Right lung (tissue), 5 donors: Measurements from ENCODE around the gene PPP1R13L. TPM values are rescaled to one million over a fixed set of nuclear protein-coding genes. Genes with fewer than 3 reads are reported as not detected.

Experiments
- DNase-seq, 2 donors: peaks; one replicate each; pipeline ENCODE4 v3.0.0-alpha.2; 2013
- polyA plus RNA-seq, 5 donors: library from polyadenylated mRNA; unstranded; fragments of 120-200 nt; gene quantifications; one replicate each; pipeline versions ENCODE4 v1.2.1 to v1.2.3, GENCODE V29; 2013; ENCODE audit warnings: inconsistent platforms in 1 of 5, low replicate concordance in 1 of 5; ENCODE audit not compliant: insufficient read length in 5 of 5, insufficient read depth in 1 of 5

Gene PPP1R13L
- polyA plus RNA-seq, 5 donors: 11.2 to 20.0 (median 13.6) TPM

DNA sequence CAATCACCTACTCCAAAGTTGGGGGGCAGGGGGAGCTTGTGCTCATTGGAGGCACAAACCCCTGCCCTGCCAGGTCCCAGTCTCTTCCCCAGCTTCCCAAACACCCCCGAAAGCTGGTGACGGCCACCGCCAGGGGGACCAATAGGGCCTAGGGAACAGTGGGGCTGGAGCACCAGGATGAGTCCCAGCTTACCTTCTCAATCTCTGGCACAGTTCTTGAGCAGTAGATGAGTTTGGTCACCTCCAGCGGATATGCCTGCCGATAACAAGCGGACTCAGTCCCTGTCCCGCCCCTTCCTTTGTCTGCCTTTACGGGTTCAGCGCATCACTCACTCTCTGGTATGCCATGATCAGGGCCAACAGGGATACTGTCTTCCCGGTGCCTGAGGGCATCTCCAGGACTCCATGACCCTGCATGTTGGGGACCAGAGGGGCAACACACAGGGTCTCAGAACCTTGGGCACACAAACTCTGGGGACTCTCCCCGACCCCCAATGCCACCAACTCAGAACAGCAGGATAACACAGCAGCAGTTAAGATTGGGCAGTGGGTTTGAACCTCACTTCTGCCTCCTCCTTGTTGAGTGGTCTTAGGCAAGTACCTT, 36.0 kb downstream of the PPP1R13L start:
- no peak for DNase-seq

DNA sequence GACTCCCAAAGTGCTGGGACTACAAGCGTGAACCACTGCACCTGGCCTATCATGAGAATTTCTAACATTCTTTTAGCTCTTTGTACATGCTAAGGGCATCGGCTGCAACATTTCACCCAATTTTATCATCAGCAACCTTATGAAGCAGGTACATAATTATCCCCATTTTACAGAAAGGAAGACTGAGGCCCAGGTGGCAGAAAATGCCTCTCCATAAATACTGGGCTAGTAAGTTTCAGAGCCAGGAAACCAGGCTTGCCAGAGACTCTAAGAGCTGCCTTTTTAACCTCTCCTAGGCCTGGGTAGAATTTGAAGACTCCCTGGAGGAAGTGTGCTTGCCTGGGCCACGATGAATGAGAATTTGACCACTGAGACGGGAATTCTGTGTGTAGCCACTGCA, 36.7 kb downstream of the PPP1R13L start:
- no peak for DNase-seq

DNA sequence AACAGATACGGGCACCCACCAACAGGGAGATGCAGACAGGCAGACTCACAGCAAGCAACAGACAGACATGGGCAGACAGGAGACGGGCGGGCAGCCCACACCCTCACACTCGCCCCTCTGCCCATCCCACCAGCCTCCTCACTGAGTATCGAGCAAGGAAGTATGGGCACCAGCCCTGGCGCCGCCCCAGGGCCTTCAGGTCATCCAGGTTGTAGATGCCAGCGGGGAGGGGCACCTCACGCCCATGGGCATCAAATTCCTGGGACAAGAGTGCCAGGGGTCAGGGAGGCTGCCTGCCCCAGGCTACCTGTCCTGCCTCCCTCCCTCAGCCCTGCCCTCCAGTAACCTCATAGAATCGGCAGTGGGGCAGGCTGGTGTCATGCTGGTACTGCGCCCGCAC, 40.2 kb downstream of the PPP1R13L start:
- DNase-seq: no peak

DNA sequence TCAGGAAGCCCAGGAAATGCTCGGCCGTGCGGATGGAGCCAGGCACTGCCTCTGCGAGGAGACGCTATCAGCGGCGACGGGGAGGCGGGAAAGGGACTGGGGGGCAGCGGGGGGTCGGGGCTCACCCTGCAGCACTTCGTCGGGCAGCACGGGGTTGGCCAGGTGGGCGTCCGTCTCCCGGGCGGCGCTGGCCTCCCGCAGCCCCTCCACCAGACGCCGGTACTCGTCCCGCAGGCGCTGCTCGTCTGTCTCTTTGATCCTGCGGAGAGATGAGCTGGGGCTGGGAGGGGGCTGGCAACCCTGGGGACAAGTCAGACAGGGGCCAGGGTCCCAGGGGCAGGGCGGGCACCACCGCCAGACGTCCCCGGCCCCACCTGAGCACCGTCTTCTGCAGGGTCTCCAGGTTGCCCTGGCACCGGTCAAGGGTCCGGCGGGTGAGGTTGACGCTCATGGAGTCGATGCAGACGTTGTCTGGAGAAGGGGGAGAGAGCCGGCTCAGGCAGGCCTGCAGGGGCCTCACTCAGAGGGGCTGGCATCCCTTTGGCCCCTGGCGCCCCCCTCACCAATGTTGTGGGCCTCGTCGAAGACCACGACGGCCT, 40.9 kb downstream of the PPP1R13L start:
- no peak for DNase-seq

DNA sequence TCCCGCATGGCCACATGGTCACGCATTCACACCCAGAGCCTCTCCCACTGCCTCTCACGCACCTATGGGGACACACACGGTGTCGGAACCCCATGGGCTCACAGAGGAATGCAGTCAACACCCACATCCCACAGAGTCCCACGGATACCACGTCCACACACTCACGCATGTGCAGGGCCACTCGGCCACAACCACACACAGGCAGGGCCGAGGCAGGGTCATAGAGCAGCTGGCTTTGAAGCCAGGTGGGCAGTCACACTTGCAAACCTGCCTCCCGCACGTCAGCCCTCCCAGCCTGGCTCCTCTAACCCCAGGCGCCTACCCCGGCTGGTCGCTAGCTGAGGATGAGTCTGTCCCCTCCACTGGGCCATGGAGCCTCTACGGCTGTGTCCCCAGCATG, 42.6 kb downstream of the PPP1R13L start:
- DNase-seq: no peak

DNA sequence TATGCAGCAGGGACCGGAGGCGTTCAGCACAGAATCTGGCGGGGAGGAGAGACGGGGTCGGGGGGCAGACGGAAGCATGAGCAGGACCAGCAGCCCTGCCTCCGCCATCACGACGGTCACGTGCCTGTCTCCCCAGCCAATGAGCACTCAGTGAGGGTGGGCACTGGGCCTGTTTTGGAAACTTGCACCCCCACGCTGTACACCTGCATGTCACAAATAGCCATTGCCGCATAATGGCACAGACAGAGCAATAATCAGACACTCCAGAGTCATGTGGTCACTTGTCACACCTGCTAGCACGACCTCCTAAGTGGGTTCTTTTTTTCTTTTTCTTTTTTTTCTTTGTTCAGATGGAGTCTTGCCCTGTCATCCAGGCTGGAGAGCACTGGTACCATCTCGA, 43.3 kb downstream of the PPP1R13L start:
- no peak for DNase-seq

DNA sequence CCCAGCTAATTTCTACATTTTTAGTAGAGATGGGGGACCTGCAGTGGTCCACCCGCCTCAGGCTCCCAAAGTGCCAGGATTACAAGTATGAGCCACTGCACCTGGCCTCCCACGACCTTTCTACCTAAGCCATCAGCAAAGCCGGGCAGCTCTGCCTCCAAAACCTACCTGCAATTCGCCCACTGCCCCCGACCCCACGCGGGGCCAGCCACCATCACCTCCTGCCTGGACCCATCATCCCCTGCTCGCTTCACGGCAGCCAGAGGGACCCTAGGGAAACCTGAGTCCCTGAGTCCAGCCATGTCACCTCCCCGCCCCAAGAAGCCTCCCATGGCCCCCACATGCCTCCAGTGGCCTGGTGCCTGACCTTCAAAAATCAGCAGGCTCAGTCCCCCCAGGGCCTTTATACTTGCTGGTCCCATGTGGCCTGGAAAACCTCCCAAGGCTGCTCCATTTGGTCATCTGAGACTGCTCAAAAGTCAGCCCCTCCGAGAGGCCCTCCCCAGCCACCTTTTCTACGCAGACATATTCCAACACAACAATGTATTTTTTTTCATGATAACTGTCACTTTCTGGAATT, 46.6 kb downstream of the PPP1R13L start:
- no peak for DNase-seq

DNA sequence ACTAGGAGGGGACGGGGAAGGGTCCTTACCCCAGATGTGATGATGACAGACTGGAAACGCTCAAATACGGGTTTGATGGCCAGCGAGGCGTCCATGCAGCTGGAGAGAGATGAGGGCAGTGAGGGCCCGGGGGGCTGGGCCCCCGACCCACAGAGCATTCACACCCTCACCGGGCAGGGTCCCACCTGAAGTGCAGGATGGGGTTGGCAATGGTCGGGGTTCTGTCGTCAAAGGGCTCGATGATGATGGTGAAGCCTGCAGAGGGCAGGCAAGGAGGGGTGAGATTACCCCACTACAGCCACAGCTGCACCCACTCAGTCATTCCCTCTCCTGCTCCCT, 47.5 kb downstream of the PPP1R13L start:
- DNase-seq: no peak

DNA sequence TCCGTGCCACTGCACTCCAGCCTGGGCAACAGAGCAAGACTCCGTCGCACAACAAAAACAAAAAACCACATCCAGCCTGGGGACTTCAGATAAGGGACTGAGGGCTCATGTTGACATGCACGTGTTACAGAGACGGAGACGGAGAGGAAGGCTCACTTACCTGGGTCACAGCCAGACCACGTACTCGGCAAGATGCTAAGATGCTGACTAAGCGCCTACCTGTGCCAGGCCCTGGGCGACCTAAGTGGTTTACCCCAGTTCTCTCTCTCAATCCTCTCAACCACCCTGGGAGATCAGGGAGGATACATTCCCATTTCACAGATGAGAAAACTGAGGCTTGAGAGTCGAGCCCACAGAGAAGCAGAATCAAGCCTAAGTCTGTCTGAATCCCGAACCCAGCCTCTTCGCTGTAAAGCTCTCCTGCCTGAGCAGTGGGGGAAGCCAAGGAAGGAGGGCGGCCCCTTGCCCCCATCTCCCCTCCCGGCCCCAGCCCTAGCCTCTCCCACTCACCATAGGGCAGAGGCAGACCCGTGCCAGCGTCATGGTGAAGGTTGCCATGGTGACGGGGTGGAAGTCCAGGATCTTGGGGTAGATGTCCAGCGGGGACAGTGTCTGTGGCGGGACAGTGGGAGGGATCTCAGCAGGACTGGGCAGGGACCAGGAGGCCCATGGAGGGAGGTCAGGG, 48.0 kb downstream of the PPP1R13L start:
- no peak for DNase-seq

DNA sequence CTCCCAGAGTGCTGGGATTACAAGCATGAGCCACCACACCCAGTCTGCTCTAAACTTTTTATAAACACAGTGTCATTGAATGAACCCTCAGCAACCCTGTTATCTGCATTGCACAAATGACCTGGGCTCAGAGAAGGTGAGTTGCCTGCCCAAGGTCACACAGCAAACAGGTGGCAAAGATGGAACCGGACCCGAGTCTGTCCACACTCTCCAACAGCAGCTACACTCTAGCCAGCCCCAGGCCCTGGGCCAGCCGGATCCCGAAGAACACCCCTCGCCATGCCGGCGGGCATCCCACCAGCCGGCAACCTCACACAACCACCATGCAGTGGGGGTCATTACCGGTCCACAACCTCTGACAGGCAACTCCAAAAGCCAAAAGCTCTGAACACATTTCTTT, 49.0 kb downstream of the PPP1R13L start:
- DNase-seq: no peak

DNA sequence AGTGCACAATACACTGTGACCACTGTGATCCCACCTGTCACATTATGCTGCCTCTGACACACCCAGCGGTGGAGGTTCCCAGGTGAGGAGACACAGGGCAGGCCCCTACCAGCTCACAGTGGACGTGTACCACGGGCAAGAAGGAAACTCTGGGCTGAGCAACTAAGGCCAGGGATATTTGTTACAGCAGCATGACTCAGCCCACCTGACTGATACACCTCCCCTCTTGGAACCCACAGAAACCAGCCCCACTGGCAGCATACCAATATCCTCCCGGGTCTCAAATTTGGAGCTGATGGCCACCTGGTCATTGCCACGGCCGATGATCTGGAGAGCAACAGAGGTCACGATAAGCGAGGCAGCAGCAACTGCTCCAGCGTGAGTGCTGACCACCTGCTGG, 49.5 kb downstream of the PPP1R13L start:
- no peak for DNase-seq

DNA sequence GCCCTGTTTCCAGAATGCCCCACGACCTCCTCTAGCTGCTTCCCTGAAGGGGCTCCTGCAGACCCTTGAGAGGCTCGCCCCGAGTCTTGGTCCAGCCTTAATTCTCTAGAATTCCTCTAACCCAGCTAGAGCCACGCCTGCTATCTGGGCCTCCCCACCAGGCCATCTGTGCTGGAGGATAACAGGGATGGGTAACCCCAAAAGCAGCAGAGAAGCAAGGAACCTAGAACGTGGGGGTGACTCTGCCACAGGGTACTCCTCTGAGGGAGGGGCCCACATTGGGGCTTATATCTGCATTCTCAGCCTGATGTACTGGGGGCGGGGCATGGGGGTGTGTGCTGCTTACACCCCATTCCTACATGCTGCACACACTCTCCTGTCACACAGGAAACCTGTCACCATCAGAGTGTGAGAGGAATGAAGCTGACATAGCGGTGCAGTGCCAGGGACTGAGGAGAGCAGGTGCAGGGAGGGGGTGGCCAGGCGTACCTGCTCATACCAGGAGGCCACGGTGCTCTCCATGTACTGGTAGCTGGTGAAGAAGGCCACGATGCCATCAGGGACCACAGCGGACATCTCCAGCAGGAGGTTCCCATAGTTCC, 50.5 kb downstream of the PPP1R13L start:
- DNase-seq: no peak

DNA sequence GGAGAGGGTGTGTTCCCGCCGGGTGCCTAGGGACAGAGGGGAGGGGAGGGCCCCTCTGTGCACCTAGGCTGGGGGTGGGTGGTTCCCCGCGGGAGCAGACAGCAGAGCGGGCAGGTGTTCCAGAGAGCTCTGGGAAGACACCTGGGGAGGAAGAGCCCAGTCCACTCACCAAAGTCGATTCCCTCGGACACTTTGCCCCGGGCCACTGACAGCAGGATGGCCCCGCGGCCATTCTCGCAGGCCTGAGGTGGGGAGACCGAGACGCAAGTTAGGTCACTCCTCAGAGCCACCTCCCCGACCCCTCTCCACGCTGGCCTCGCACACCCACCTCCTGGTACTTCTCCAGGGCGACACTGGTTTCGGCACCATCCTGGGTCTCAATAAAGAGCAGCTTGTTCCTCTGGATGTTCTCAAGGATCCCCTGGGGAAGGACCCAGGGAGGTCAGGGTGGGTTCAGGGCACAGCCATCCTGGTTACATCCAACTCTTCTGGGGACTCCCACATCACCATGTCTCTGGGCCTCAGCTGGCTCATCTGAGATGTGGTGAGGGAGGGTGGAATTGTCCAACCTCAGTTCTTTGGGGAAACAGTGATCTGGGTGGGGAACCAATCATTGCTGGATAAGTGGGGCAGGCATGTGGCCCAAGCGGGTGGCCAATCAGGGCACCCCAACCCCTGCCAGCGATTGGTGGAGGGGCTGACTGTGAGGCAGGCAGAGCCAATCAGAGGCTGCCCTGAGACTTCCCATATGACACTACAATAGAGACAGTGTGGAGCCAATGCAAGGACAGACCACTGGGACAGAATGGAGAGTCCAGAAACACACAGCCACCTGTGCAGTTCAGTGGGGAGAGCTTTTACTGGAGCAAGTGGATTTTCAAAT, 51.7 kb downstream of the PPP1R13L start:
- DNase-seq: no peak

DNA sequence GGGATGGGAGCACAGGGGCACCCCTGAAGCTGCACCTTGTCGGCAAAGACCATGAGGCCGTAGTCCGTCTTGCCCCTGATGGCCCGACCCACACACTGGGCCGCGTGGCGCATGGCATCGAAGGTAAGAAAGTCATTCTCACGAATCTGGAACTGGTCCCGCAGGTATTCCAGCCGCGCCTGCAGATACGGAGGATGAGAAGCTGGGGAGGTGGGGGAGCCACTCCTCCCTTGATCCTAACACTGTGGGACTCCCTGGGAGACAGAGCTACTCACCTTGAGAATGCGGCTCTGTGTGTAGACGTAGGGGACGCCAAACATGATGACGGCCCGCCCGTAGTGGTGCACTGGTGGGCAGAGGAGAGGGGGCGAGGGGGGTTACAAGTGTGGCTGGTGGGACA, 52.4 kb downstream of the PPP1R13L start:
- no peak for DNase-seq

DNA sequence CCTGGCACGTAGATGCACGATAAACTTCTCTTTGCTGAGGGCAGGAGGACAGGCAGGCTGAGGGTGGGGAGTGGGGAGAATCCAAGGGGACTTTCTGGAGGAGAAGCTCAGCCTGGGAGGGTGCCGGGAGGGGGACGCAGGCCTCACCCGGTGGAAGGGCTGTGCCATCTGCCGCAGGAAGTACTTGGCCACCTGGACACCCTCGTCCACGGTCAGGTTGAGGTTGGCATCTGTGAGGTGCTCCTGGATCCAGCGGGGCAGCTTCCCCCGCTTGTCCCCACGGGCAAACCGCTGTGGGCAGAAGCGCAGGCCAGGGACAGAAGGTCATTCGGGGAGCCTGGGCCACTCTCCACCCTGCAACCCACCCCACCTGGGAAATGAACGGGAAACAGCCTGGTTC, 52.8 kb downstream of the PPP1R13L start:
- no peak for DNase-seq

DNA sequence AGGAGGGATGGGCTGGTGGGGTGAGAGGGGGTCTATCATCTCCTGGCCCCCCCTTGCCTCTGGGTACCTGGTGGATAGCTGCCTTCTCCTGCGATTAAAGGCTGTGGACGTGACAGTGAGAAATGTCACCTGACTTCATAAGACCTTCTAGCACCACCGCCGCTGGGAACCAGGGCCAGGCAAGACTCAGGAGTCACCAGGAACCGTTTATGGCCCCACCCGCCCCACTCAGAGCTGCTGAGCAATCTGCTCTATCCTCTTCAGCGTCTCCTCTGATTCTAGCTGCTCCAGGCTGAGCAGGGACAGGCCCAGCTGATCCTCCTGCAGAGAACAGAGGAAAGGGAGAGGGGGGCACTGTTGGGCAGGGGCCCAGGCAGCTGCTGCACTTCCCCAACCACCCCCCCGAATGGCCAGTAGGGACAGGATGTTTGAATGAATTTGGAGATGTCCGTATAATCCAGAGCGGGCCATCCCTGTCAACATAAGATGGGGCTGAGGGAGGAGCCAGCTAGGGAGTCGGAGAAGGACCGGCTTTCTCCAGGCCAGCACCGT, 53.4 kb downstream of the PPP1R13L start:
- DNase-seq: no peak

DNA sequence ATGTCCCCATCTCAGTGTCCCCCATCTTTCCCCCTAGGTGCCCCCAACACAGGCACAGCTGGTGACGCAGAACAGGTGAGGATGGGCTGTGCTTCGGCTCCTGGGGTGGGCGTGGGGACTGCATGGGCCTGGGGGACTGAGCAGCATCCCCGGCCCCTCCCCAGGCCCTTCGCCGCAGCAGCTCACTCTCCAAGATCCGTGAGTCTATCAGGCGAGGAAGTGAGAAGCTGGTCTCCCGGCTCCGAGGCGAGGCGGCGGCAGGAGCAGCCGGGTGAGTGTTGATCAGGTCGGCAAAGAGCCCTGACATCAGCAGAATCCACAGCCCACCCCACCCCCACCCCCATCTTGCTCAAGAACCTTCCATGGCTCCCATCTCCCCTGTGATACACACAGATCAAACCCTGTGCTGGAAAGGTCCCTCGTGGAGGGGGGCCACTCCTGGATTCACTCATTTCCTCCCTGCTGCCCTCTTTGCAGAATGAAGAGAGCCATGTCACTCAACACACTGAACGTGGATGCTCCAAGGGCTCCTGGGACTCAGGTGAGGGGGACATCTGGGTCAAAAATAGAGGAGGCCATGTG, 54.3 kb downstream of the PPP1R13L start:
- no peak for DNase-seq

DNA sequence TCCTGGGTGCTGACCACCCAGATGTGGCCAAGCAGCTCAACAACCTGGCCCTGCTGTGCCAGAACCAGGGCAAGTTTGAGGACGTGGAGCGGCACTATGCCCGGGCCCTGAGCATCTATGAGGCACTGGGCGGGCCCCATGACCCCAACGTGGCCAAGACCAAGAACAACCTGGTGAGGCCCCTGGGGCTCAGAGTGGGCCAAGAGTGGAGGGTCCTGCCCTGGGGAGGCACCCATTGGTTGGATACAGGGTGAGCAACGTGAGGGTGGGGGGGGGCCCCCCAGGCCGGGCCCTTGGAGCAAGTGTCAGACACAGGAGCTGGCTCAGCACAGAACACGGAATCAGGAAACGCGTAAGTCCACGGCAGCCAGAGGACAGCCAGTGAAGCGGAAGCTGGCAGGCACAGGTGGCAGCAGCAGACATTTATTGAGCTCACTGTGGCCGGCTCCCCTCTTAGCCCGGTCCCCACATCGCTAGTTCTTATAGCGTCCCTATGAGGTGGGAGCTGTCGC, 55.4 kb downstream of the PPP1R13L start:
- DNase-seq: no peak

DNA sequence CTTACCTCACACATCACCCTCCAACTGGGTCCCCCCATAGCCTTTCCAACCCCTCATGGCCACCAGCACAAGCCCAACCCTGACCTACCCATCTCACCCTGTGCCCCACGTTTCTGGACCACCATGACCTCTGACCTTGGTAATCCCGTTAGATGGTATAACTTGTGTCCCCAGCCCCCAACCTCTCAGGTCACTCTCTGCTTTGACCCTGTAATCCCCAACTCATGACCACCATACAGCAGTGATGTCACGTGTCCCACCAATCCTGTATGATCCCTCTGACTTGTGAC, 55.8 kb downstream of the PPP1R13L start:
- DNase-seq: no peak

DNA sequence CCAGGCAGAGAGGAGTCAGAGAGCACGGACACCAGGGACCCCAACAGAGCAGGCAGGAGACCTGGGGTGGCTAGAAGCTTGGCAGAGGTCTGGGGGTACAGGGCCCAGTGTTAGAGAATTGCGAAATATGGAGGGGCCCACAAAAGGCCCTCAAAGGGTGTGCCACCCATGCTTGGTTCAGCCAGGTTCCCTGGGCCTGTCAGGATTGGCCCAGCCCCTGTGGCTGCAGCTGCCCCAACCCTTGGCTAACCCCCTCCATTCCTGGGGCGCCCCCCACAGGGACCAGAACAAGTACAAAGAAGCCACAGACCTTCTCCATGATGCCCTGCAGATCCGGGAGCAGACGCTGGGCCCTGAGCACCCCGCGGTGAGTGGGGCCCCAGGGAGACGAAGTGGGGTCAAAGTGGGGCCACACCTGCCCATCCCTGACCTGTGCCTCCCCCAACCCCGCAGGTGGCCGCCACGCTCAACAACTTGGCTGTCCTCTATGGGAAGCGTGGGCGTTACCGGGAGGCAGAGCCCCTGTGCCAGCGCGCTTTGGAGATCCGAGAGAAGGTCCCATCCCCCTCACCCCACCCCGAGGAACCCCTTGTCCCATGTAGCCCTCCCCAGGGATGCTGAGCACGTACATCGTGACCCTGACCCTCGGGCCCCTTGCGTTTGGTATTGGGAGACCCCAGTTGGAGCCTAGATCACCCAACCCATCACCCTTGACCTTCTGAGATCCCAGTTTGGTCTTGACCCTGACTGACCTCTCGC, 56.3 kb downstream of the PPP1R13L start:
- DNase-seq: no peak
